Measurements from ENCODE around the gene CNGB1. TPM values are rescaled to one million over a fixed set of nuclear protein-coding genes. Genes with fewer than 3 reads are reported as not detected.

The CNGB1 gene
- total and polyA plus RNA-seq, 4 donors = under 0.01 TPM; not detected in 2

- 97% methylated on average over 2 of the region's 2 CpGs for WGBS
- no peak for DNase-seq (ENCODE audit: low spot score)
- H3K36me3 ChIP-seq (ENCODE audit: control insufficient read depth in 4 of 4, insufficient read depth in 3 of 4, low read depth in 1 of 4, low read length in 3 of 4) = no peaks in the 10 kb centered on the region
- no peak overlapping the region for H3K9ac ChIP-seq (ENCODE audit: low read depth in 1 of 2, low read length in 2 of 2)
- H3K27ac ChIP-seq (ENCODE audit: low read depth in 1 of 2, low read length in 2 of 2) = no peak overlapping the region
- no peaks in the 10 kb centered on the region for H3K4me1 ChIP-seq (ENCODE audit: control insufficient read depth in 4 of 4, insufficient read depth in 4 of 4, low read length in 3 of 4)
- no peaks in the 10 kb centered on the region for H3K9me3 ChIP-seq (ENCODE audit: control insufficient read depth in 4 of 4, low read length in 3 of 4)
- no peaks in the 10 kb centered on the region for H3K27me3 ChIP-seq (ENCODE audit: control insufficient read depth in 4 of 4, insufficient read depth in 4 of 4, low read length in 3 of 4)
- no peak overlapping the region for H3K4me3 ChIP-seq (ENCODE audit: low read depth in 1 of 3, low read length in 3 of 3)
- TF ChIP-seq FOXA1 (IDR thresholded peaks at IDR 0.05) (no peak), REST (IDR thresholded peaks at IDR 0.05) (no peak), RAD21 (IDR thresholded peaks at IDR 0.05) (no peak), ATF3 (IDR thresholded peaks at IDR 0.05) (no peak), FOXA2 (IDR thresholded peaks at IDR 0.05) (no peak), CTCF (IDR thresholded peaks at IDR 0.05; ENCODE audit: low read depth, low read length, missing input control) (no peak)
These were observed 47.1 kb downstream of the CNGB1 start for GRCh38 chr16:57923841-57924240.

- WGBS = 83% methylated on average over 2 of the region's 2 CpGs
- no peak for TF ChIP-seq RAD21 (IDR thresholded peaks at IDR 0.05)
- TF ChIP-seq GABPA (IDR thresholded peaks at IDR 0.05 in 1 of 2, conservative IDR thresholded peaks at IDR 0.05 in 1 of 2) = no peak
- no peak for TF ChIP-seq ZBTB33 (IDR thresholded peaks at IDR 0.05)
- no peak for TF ChIP-seq NR2F2 (IDR thresholded peaks at IDR 0.05)
- TF ChIP-seq REST (IDR thresholded peaks at IDR 0.05) = no peak
- no peak for TF ChIP-seq FOXA2 (IDR thresholded peaks at IDR 0.05)
- no peak for TF ChIP-seq RXRA (IDR thresholded peaks at IDR 0.05)
- TF ChIP-seq ATF3 (IDR thresholded peaks at IDR 0.05) = no peak
- TF ChIP-seq TAF1 (conservative IDR thresholded peaks at IDR 0.05) = no peak
- no peak for TF ChIP-seq FOXA1 (IDR thresholded peaks at IDR 0.05)
- TF ChIP-seq EGR1 (IDR thresholded peaks at IDR 0.05; ENCODE audit: low read depth in 2 of 2) = no peak
- TF ChIP-seq HNF4A (conservative IDR thresholded peaks at IDR 0.05) = no peak
- TF ChIP-seq MAX (IDR thresholded peaks at IDR 0.05) = no peak
- TF ChIP-seq SP1 (IDR thresholded peaks at IDR 0.05) = no peak
- no peak for TF ChIP-seq CTCF (IDR thresholded peaks at IDR 0.05; ENCODE audit: low read depth, low read length, missing input control)
- no peak for TF ChIP-seq HNF4G (IDR thresholded peaks at IDR 0.05)
- TF ChIP-seq JUND (IDR thresholded peaks at IDR 0.05) = no peak
- Histone ChIP-seq H3K4me1 (ENCODE audit: control insufficient read depth in 4 of 4, insufficient read depth in 4 of 4, low read length in 3 of 4) (no peaks in the 10 kb centered on the region), H3K9ac (ENCODE audit: low read depth in 1 of 2, low read length in 2 of 2) (no peak overlapping the region), H3K27ac (ENCODE audit: low read depth in 1 of 2, low read length in 2 of 2) (no peak overlapping the region), H3K9me3 (ENCODE audit: control insufficient read depth in 4 of 4, low read length in 3 of 4) (no peaks in the 10 kb centered on the region), H3K36me3 (ENCODE audit: control insufficient read depth in 4 of 4, insufficient read depth in 3 of 4, low read depth in 1 of 4, low read length in 3 of 4) (no peaks in the 10 kb centered on the region), H3K27me3 (ENCODE audit: control insufficient read depth in 4 of 4, insufficient read depth in 4 of 4, low read length in 3 of 4) (no peaks in the 10 kb centered on the region), H3K4me3 (ENCODE audit: low read depth in 1 of 3, low read length in 3 of 3) (no peak overlapping the region)
- DNase-seq (ENCODE audit: low spot score) = no peak
These were observed 47.5 kb downstream of the CNGB1 start for GRCh38 chr16:57923418-57923817.

All from liver (tissue), 9 donors.